K562 (cell line): Measurements from ENCODE around the gene PDE4A. TPM values are rescaled to one million over a fixed set of nuclear protein-coding genes. Genes with fewer than 3 reads are reported as not detected.

Source experiments
- ATAC-seq: fragments of 200-7000 bp; cut with Tn5 transposase; 3 replicates; pipeline ENCODE4 v1.9.1; 2020; ENCODE audit warnings: moderate library complexity
- BruUV-seq: library from RNA; stranded (reverse); fragments of 400-500 nt; replicated peaks from 2 replicates; lab custom pipeline; 2021; lab: Mats Ljungman, UMichigan
- CTCF ChIA-PET: fragments of 300-600 bp; formaldehyde crosslinking; extraction: SDS; loops from one replicate; lab custom pipeline; 2021; ENCODE audit warnings: low intra/inter-chr PET ratio; lab: Yijun Ruan, JAX
- POLR2A ChIA-PET: fragments of 300-600, 350-650 bp; sonication (Branson Sonifier 250); formaldehyde crosslinking; extraction: SDS; loops from one replicate; lab custom pipeline; 2021; ENCODE audit warnings: antibody characterized with exemption, inconsistent platforms; lab: Yijun Ruan, JAX
- DNase-seq, 4 experiments: peaks; one replicate each; pipeline versions ENCODE4 v3.0.0 to v3.0.0-alpha.2; 2011 to 2018; ENCODE audit warnings: low spot score in 3 of 4, mixed read lengths in 3 of 4; ENCODE audit errors: extremely low read depth in 1 of 4
- FAIRE-seq: peaks from 2 replicates; lab custom pipeline; 2011; peaks lifted over from hg19 to GRCh38; lab: Jason Lieb, UNC
- H2AFZ ChIP-seq: 2 replicates; pipeline ENCODE4 v1.6.0; 2011; ENCODE audit warnings: low read depth, low read length, control low read depth, inconsistent platforms
- H3K27ac ChIP-seq: fragments of 200-600 bp; 3 replicates; pipeline ENCODE4 v1.8.0; 2011; ENCODE audit warnings: low read depth, mild to moderate bottlenecking, control low read depth, inconsistent platforms, low read length, moderate library complexity, mixed read lengths; ENCODE audit errors: extremely low read depth
- H3K27me3 ChIP-seq, 2 experiments: fragments of 300-600 bp in 1 of 2; 2 replicates in 1 of 2; 3 replicates in 1 of 2; pipeline versions ENCODE4 v1.6.0 to v1.8.0; 2011; ENCODE audit warnings: inconsistent platforms in 2 of 2, low read length in 2 of 2, mild to moderate bottlenecking in 1 of 2, mixed read lengths in 1 of 2, moderate library complexity in 1 of 2; ENCODE audit not compliant: control insufficient read depth in 2 of 2, insufficient read depth in 2 of 2
- H3K36me3 ChIP-seq: fragments of 300-600 bp; 3 replicates; pipeline ENCODE4 v1.8.0; 2011; ENCODE audit warnings: mild to moderate bottlenecking, low read length, inconsistent platforms; ENCODE audit not compliant: control insufficient read depth, insufficient read depth
- H3K4me1 ChIP-seq, 2 experiments: fragments of 200-600 bp in 1 of 2; replicated peaks in 1 of 2; 2 replicates in 1 of 2; 3 replicates in 1 of 2; pipeline versions ENCODE4 v1.5.1 to v1.8.0; 2011; ENCODE audit warnings: inconsistent platforms in 2 of 2, low read length in 2 of 2, mild to moderate bottlenecking in 1 of 2, mixed read lengths in 1 of 2, moderate library complexity in 1 of 2; ENCODE audit not compliant: control insufficient read depth in 2 of 2, insufficient read depth in 2 of 2
- H3K4me2 ChIP-seq: 2 replicates; pipeline ENCODE4 v1.6.1; 2011; ENCODE audit warnings: low read length, control low read depth, inconsistent platforms, mixed read lengths; ENCODE audit not compliant: insufficient read depth
- H3K4me3 ChIP-seq: fragments of 200-600 bp; sonication (generic), shearing (Covaris generic); 2 replicates; pipeline ENCODE4 v1.5.1; 2016; ENCODE audit warnings: control low read depth, inconsistent platforms
- H3K79me2 ChIP-seq: fragments of 200-600 bp; 3 replicates; pipeline ENCODE4 v1.8.0; 2011; ENCODE audit warnings: low read length, inconsistent platforms; ENCODE audit not compliant: control insufficient read depth, insufficient read depth
- H3K9ac ChIP-seq, 2 experiments: 2 replicates each; pipeline versions ENCODE4 v1.6.0 to v1.6.1; 2011; ENCODE audit warnings: low read depth in 2 of 2, low read length in 2 of 2, control low read depth in 1 of 2, inconsistent platforms in 1 of 2, mild to moderate bottlenecking in 1 of 2, mixed read lengths in 1 of 2; ENCODE audit not compliant: insufficient read depth in 1 of 2
- H3K9me1 ChIP-seq: one replicate; pipeline ENCODE4 v1.6.0; 2011; ENCODE audit warnings: inconsistent platforms, mild to moderate bottlenecking, low read length, moderate library complexity; ENCODE audit not compliant: control insufficient read depth, insufficient read depth
- H3K9me3 ChIP-seq: replicated peaks from 2 replicates; pipeline ENCODE4 v1.5.1; 2011; ENCODE audit warnings: low read depth, low read length, inconsistent platforms; ENCODE audit not compliant: control insufficient read depth, insufficient read depth
- H4K20me1 ChIP-seq: replicated peaks from 2 replicates; pipeline ENCODE4 v1.6.1; 2011; ENCODE audit warnings: low read length, inconsistent platforms, mixed read lengths; ENCODE audit not compliant: control insufficient read depth, insufficient read depth
- ATF2 ChIP-seq: sonication (generic); formaldehyde crosslinking; IDR thresholded peaks from 2 replicates; pipeline ENCODE4 v1.8.1; 2022; ENCODE audit warnings: missing genetic modification reagents
- CBX2 ChIP-seq: fragments of 200-600 bp; sonication (generic); IDR thresholded peaks from one replicate; pipeline ENCODE4 v1.6.1; 2012; ENCODE audit warnings: mild to moderate bottlenecking, low read length, inconsistent platforms; ENCODE audit not compliant: insufficient read depth, poor library complexity, severe bottlenecking
- CHD4 ChIP-seq: fragments of 200-600 bp; sonication (generic); IDR thresholded peaks from 3 replicates; pipeline ENCODE4 v1.6.1; 2012; ENCODE audit warnings: low read depth, mild to moderate bottlenecking, mixed read lengths, low read length, inconsistent platforms; ENCODE audit not compliant: insufficient read depth, insufficient replicate concordance, poor library complexity, severe bottlenecking
- GATAD2A ChIP-seq: fragments of 450-650 bp; IDR thresholded peaks from 2 replicates; pipeline ENCODE4 v1.6.1; 2017
- HINFP ChIP-seq: fragments of 450-650 bp; conservative IDR thresholded peaks from 2 replicates; pipeline ENCODE4 v1.6.1; 2016; ENCODE audit warnings: missing genetic modification characterization, low read depth, mild to moderate bottlenecking, control low read depth, missing compliant biosample characterization
- KLF1 ChIP-seq: fragments of 450-650 bp; IDR thresholded peaks from 2 replicates; pipeline ENCODE4 v1.6.1; 2016; ENCODE audit warnings: missing genetic modification characterization, missing compliant biosample characterization
- MEIS2 ChIP-seq: fragments of 450-650 bp; IDR thresholded peaks from 2 replicates; pipeline ENCODE4 v1.6.1; 2014; ENCODE audit warnings: mild to moderate bottlenecking; ENCODE audit not compliant: partially characterized antibody
- MTA3 ChIP-seq: fragments of 450-650 bp; formaldehyde crosslinking; IDR thresholded peaks from 2 replicates; pipeline ENCODE4 v1.6.1; 2017; ENCODE audit warnings: mild to moderate bottlenecking, borderline replicate concordance
- MXI1 ChIP-seq: IDR thresholded peaks from 2 replicates; pipeline ENCODE4 v1.6.1; 2011; ENCODE audit warnings: low read depth, mild to moderate bottlenecking, improper control_type of control experiment, low read length
- NFIC ChIP-seq: fragments of 450-650 bp; IDR thresholded peaks from 2 replicates; pipeline ENCODE4 v1.6.1; 2017; ENCODE audit warnings: mild to moderate bottlenecking, inconsistent platforms
- PRPF4 ChIP-seq: fragments of 200-400 bp; formaldehyde crosslinking; IDR thresholded peaks from one replicate; pipeline ENCODE4 v1.6.1; 2017; ENCODE audit warnings: low read length, low read depth, mild to moderate bottlenecking; ENCODE audit not compliant: insufficient read depth, poor library complexity, severe bottlenecking
- SAP30 ChIP-seq: fragments of 200-600 bp; sonication (generic); IDR thresholded peaks from 2 replicates; pipeline ENCODE4 v1.6.1; 2012; ENCODE audit warnings: borderline replicate concordance, low read depth, mild to moderate bottlenecking, moderate library complexity, low read length, control low read depth, inconsistent platforms; ENCODE audit not compliant: insufficient read depth, poor library complexity, severe bottlenecking
- SUPT5H ChIP-seq: fragments of 450-650 bp; IDR thresholded peaks from 2 replicates; pipeline ENCODE4 v1.6.1; 2016
- XRCC4 ChIP-seq: IDR thresholded peaks from one replicate; pipeline ENCODE4 v1.6.1; 2011; ENCODE audit not compliant: insufficient read depth, insufficient read length; ENCODE audit errors: extremely low read depth
- ZNF212 ChIP-seq: fragments of 450-650 bp; formaldehyde crosslinking; IDR thresholded peaks from 2 replicates; pipeline ENCODE4 v1.4.0; 2020; ENCODE audit warnings: mild to moderate bottlenecking
- ZNF561 ChIP-seq: fragments of 450-650 bp; formaldehyde crosslinking; conservative IDR thresholded peaks from 2 replicates; pipeline ENCODE4 v1.4.0; 2020; ENCODE audit warnings: mild to moderate bottlenecking, moderate library complexity
- WGBS: fragments of 100-300 bp; shearing (Covaris generic); methylation state at CpG from one replicate; pipeline ENCODE4 v1.1.6; 2016; ENCODE audit warnings: low coverage, mixed read lengths; ENCODE audit not compliant: insufficient coverage; ENCODE audit errors: missing lambda C conversion rate; 5-methylcytosine and 5-hydroxymethylcytosine counted together
- in situ Hi-C: fragments of 300-500 bp; cut with MboI; formaldehyde crosslinking; loops from 4 replicates; pipeline ENCODE4 v1.15.0; 2018; ENCODE audit warnings: inconsistent platforms, mixed read lengths
- intact Hi-C: fragments of 100-400 bp; cut with micrococcal nuclease; formaldehyde crosslinking; loops from 2 replicates; pipeline ENCODE4 v1.14.2; 2022
- polyA plus RNA-seq, 8 experiments: library from polyadenylated mRNA; depleted of rRNA in 4 of 8; stranded (reverse) in 5 of 8; unstranded in 3 of 8; fragments of >200 nt; fragmentation: Nextera tagmentation in 2 of 8; fragmentation: Illumina TruSeq in 1 of 8; extraction: Ambion mirVana in 2 of 8; extraction: Trizol in 1 of 8; gene quantifications; 2 replicates each; pipeline versions ENCODE4 v1.2.1 to v1.2.3, GENCODE V29; 2011 to 2014; ENCODE audit warnings: inconsistent platforms in 1 of 8, missing spikeins in 1 of 8
- total RNA-seq, 7 experiments: library from RNA; depleted of rRNA in 6 of 7; stranded (reverse); fragments of >200 nt in 6 of 7; fragmentation: Illumina TruSeq in 2 of 7; extraction: Trizol in 2 of 7; gene quantifications; 2 replicates each; pipeline versions ENCODE4 v1.2.1 to v1.2.3, GENCODE V29; 2011 to 2021; ENCODE audit warnings: low replicate concordance in 1 of 7

PDE4A gene
- total and polyA plus RNA-seq, 9 of the 15 experiments (the other 6 are each of a cell fraction or from before 2014, with no cell fraction given), result 0.66 to 26.9 (median 4.6) TPM

GRCh38 chr19:10418485-10419199 is 1.7 kb upstream of the PDE4A start:
- H3K79me2 ChIP-seq, result peaks cover 60% of the 10 kb centered on the region
- 1% methylated on average over 18 of the region's 32 CpGs for WGBS
- H3K4me3 ChIP-seq, result peak overlapping the region; percentile 75
- peak in 3 of 4 experiments; percentile 17 to 77 (median 53) for DNase-seq
- no peaks in the 10 kb centered on the region for H3K9me1 ChIP-seq
- H3K9me3 ChIP-seq, result peaks cover 4% of the 10 kb centered on the region
- FAIRE-seq, result peak; percentile 58
- H3K4me1 ChIP-seq, result peaks cover 36 to 69% of the 10 kb centered on the region in 2 experiments; a peak in 4 of 5 replicates
- peak overlapping the region; percentile 86 for H2AFZ ChIP-seq
- peak overlapping the region; percentile 100 for H3K4me2 ChIP-seq
- no TSS peak for BruUV-seq
- ChIA-PET CTCF (interaction anchor here (0.5 to 2.3 kb wide), 3 partner anchors 15 to 486 kb away, joined by 4 to 8 read pairs (median 5); no protein-coding TSS in a partner anchor), POLR2A (interaction anchor here (0.6 to 1.7 kb wide), 6 partner anchors 10 to 260 kb away, joined by 3 to 6 read pairs (median 4); partner anchors contain the start of genes ICAM1 and ICAM5)
- in situ Hi-C loops (no loop called here), intact Hi-C loops (loop anchor here (2.0 kb wide), 1 partner anchor 14 kb away; no protein-coding TSS in a partner anchor)
- H3K27me3 ChIP-seq, result no peaks in the 10 kb centered on the region
- ATAC-seq, result peak; percentile 1; the same call in 1 of the 3 replicates
- H3K36me3 ChIP-seq, result no peaks in the 10 kb centered on the region; the same call in 2 of the 3 replicates
- peak overlapping the region; percentile 66 to 92 for H3K9ac ChIP-seq
- H3K27ac ChIP-seq, result peak overlapping the region; percentile 95
- H4K20me1 ChIP-seq, result peaks cover 13% of the 10 kb centered on the region
- TF ChIP-seq MTA3 (no peak), CBX2 (no peak), MXI1 (no peak), CHD4 (no peak), PRPF4 (no peak), MEIS2 (no peak), KLF1 (tag) (no peak), ATF2 (no peak), SAP30 (peak; percentile 16), ZNF561 (CRISPR knock-in tag) (no peak), HINFP (tag) (no peak), SUPT5H (0 out of 2 replicates have a peak, but pooled peaks have one; percentile 15), XRCC4 (no peak), NFIC (0 out of 2 replicates have a peak, but pooled peaks have one; percentile 8), ZNF212 (CRISPR knock-in tag) (no peak), GATAD2A (no peak)
